ENCODE results near the gene FAAH. TPM values are rescaled to one million over a fixed set of nuclear protein-coding genes. Genes with fewer than 3 reads are reported as not detected.

Gene FAAH
- total and polyA plus RNA-seq, 2 of the 13 experiments (the other 11 are each of a cell fraction or from before 2014, with no cell fraction given): 5.4 to 11.0 TPM

DNA sequence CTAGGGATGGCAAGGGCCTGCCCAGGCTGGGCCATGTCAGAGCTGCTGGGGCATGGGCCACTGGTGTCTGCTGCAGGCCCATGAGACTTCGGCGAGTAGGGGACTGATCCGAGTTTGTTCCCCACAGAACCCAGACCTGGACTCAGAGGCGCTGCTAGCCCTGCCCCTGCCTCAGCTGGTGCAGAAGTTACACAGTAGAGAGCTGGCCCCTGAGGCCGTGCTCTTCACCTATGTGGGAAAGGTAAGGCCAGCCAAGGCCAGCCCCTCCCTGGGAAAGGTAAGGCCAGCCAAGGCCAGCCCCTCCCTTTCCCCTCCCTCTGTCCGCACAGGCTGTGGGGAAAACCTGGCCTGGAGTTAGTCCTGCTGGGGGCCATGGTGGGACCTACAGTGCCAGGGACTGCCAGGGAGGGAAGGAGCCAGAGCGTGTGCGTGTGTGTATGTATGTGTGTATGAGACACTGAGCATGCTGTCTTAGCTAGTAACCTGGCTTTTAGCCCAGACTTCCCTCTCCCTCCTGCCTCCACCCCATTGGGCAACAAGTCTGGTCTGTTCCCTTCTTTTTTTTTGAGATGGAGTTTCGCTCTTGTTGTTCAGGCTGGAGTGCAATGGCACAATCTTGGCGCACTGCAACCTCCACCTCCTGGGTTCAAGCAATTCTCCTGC is 8.0 kb downstream of the FAAH start (continued):
- TF ChIP-seq, protein P1, sequence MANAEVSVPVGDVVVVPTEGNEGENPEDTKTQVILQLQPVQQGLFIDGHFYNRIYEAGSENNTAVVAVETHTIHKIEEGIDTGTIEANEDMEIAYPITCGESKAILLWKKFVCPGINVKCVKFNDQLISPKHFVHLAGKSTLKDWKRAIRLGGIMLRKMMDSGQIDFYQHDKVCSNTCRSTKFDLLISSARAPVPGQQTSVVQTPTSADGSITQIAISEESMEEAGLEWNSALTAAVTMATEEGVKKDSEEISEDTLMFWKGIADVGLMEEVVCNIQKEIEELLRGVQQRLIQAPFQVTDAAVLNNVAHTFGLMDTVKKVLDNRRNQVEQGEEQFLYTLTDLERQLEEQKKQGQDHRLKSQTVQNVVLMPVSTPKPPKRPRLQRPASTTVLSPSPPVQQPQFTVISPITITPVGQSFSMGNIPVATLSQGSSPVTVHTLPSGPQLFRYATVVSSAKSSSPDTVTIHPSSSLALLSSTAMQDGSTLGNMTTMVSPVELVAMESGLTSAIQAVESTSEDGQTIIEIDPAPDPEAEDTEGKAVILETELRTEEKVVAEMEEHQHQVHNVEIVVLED (CRISPR knock-in tag; IDR thresholded peaks at IDR 0.05; ENCODE audit: borderline replicate concordance): peak; percentile 63; the same call in 1 of the 2 replicates
- 0 out of 2 replicates have a peak, but pooled peaks have one; percentile 61 for TF ChIP-seq ZNF572 (CRISPR knock-in tag; IDR thresholded peaks at IDR 0.05)
- no peak for TF ChIP-seq MTF1 (CRISPR knock-in tag; IDR thresholded peaks at IDR 0.05)
- TF ChIP-seq, protein P2, sequence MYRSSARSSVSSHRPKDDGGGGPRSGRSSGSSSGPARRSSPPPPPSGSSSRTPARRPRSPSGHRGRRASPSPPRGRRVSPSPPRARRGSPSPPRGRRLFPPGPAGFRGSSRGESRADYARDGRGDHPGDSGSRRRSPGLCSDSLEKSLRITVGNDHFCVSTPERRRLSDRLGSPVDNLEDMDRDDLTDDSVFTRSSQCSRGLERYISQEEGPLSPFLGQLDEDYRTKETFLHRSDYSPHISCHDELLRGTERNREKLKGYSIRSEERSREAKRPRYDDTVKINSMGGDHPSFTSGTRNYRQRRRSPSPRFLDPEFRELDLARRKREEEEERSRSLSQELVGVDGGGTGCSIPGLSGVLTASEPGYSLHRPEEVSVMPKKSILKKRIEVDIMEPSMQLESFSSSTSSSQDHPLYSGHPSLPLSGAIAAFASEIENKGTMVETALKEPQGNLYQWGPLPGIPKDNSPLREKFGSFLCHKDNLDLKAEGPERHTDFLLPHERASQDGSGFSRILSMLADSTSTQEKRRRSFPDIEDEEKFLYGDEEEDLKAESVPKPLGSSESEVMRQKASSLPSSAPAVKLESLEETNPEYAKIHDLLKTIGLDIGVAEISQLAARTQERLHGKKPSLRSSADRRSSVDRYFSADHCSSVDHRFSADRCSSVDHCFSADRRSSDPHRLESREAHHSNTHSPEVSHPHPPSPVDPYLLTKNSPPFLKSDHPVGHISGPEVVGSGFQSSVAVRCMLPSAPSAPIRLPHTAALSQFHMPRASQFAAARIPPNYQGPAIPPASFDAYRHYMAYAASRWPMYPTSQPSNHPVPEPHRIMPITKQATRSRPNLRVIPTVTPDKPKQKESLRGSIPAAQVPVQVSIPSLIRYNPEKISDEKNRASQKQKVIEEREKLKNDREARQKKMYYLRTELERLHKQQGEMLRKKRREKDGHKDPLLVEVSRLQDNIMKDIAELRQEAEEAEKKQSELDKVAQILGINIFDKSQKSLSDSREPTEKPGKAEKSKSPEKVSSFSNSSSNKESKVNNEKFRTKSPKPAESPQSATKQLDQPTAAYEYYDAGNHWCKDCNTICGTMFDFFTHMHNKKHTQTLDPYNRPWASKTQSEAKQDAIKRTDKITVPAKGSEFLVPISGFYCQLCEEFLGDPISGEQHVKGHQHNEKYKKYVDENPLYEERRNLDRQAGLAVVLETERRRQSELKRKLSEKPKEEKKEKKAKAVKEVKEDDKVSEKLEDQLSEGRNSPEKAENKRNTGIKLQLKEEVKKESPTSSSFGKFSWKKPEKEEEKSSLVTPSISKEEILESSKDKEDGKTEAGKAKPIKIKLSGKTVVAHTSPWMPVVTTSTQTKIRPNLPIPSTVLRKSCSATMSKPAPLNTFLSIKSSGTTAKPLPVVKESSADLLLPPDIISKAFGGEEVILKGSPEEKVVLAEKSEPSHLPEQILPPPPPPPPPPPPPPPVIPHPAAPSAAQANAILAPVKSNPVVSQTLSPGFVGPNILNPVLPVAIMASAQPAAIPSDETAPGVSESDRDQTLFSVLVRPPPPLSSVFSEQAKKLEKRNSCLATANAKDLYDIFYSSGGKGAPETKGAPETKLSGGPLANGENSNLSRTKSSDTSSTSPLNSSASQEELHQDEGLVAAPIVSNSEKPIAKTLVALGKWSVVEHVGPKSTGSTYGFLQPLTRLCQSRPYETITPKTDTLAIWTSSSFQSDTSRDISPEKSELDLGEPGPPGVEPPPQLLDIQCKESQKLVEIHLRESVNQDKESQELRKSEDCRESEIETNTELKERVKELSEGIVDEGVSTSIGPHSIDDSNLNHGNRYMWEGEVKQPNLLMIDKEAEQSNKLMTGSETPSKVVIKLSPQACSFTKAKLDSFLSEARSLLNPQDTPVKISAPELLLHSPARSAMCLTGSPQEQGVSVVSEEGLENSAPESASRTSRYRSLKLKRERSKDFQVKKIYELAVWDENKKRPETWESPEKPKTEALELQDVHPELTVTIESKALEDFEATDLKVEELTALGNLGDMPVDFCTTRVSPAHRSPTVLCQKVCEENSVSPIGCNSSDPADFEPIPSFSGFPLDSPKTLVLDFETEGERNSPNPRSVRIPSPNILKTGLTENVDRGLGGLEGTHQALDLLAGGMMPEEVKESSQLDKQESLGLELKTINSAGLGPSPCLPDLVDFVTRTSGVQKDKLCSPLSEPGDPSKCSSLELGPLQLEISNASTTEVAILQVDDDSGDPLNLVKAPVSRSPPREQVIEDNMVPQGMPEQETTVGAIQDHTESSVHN (CRISPR knock-in tag; IDR thresholded peaks at IDR 0.05): no peak
- TF ChIP-seq CBFB (CRISPR knock-in tag; IDR thresholded peaks at IDR 0.05): peak; percentile 63; the same call in 1 of the 2 replicates
- TF ChIP-seq MTA3 (CRISPR knock-in tag; IDR thresholded peaks at IDR 0.05): no peak
- peak; percentile 81; the same call in 1 of the 2 replicates for TF ChIP-seq ZIK1 (CRISPR knock-in tag; IDR thresholded peaks at IDR 0.05; ENCODE audit: borderline replicate concordance, low read depth)
- peak; percentile 62; the same call in 1 of the 2 replicates for TF ChIP-seq NRL (CRISPR knock-in tag; IDR thresholded peaks at IDR 0.05; ENCODE audit: borderline replicate concordance)
- 0 out of 2 replicates have a peak, but pooled peaks have one; percentile 41 for TF ChIP-seq KMT2A (CRISPR knock-in tag; IDR thresholded peaks at IDR 0.05)
- TF ChIP-seq, protein P3, sequence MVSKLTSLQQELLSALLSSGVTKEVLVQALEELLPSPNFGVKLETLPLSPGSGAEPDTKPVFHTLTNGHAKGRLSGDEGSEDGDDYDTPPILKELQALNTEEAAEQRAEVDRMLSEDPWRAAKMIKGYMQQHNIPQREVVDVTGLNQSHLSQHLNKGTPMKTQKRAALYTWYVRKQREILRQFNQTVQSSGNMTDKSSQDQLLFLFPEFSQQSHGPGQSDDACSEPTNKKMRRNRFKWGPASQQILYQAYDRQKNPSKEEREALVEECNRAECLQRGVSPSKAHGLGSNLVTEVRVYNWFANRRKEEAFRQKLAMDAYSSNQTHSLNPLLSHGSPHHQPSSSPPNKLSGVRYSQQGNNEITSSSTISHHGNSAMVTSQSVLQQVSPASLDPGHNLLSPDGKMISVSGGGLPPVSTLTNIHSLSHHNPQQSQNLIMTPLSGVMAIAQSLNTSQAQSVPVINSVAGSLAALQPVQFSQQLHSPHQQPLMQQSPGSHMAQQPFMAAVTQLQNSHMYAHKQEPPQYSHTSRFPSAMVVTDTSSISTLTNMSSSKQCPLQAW (CRISPR knock-in tag; IDR thresholded peaks at IDR 0.05): peak; percentile 85
- TF ChIP-seq YY1 (IDR thresholded peaks at IDR 0.05; ENCODE audit: insufficient read depth, insufficient replicate concordance, low read depth, low read length): peak; percentile 52
- TF ChIP-seq MIXL1 (CRISPR knock-in tag; IDR thresholded peaks at IDR 0.05): no peak
- no peak for TF ChIP-seq XBP1 (CRISPR knock-in tag; IDR thresholded peaks at IDR 0.05)
- peak; percentile 49; the same call in 1 of the 2 replicates for TF ChIP-seq FOXC1 (CRISPR knock-in tag; IDR thresholded peaks at IDR 0.05; ENCODE audit: borderline replicate concordance)
- no peak for TF ChIP-seq ZBTB21 (CRISPR knock-in tag; IDR thresholded peaks at IDR 0.05)
- TF ChIP-seq ZNF616 (CRISPR knock-in tag; IDR thresholded peaks at IDR 0.05; ENCODE audit: low read depth): peak; percentile 37; the same call in 1 of the 2 replicates
- TF ChIP-seq PAF1 (CRISPR knock-in tag; IDR thresholded peaks at IDR 0.05): no peak
- TF ChIP-seq U2AF2 (IDR thresholded peaks at IDR 0.05; ENCODE audit: low read depth, low read length): no peak
- no peak for TF ChIP-seq MXI1 (IDR thresholded peaks at IDR 0.05; ENCODE audit: borderline replicate concordance, low read depth, low read length)
